Left kidney (tissue), 2 donors: Measurements from ENCODE around the gene RIN3. TPM values are rescaled to one million over a fixed set of nuclear protein-coding genes. Genes with fewer than 3 reads are reported as not detected.
"Not testable (repeated sequence)": the region's sequence is repeated elsewhere in the genome, so short reads cannot be mapped to it uniquely, and the experiment has no call there.

Experiments
- DNase-seq: peaks from one replicate; pipeline ENCODE4 v3.0.0-alpha.2; 2013
- polyA plus RNA-seq: library from polyadenylated mRNA; unstranded; fragments of 120-200 nt; gene quantifications from one replicate; pipeline ENCODE4 v1.2.1, GENCODE V29; 2013; ENCODE audit not compliant: insufficient read length

Gene RIN3
- polyA plus RNA-seq, 1 donor = 4.7 TPM

DNA sequence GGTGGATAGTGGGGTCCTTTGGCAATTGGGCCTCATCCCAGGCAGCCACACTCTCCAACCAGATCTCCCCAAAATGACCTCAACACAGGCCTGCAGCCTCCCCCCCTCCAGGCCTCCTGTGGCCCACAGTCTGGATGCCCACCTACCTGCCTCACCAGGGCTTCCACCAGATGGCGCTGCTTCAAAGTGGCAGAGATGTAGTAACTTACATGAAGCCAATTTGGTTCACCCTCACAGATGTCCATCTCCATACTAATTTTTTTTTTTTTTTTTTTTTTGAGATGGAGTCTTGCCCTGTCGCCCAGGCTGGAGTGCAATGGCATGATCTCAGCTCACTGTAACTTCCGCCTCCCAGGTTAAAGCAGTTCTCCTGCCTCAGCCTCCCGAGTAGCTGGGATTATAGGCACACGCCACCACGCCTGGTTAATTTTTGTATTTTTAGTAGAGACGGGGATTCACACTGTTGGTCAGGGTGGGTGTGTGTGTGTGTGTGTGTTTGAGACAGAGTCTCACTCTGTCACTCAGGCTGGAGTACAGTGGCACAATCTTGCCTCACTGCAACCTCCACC, 201.2 kb downstream of the RIN3 start:
- not testable (repeated sequence) for DNase-seq

DNA sequence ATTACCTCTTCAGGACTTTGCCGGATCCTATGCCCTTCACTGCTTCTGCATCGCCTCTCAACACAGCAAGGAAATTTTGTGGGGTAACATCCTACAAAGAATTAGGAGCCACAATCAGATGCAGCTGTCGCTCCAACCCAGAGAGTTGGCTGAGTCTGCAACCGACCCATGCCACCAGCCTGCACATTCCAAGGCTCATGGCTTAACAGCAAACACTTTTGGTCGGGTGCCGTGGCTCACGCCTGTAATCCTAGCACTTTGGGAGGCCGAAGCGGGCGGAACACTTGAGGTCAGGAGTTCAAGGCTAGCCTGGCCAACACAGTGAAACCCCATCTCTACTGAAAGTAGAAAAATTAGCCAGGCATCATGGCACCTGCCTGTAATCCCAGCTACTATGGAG, 202.6 kb downstream of the RIN3 start:
- no peak for DNase-seq

DNA sequence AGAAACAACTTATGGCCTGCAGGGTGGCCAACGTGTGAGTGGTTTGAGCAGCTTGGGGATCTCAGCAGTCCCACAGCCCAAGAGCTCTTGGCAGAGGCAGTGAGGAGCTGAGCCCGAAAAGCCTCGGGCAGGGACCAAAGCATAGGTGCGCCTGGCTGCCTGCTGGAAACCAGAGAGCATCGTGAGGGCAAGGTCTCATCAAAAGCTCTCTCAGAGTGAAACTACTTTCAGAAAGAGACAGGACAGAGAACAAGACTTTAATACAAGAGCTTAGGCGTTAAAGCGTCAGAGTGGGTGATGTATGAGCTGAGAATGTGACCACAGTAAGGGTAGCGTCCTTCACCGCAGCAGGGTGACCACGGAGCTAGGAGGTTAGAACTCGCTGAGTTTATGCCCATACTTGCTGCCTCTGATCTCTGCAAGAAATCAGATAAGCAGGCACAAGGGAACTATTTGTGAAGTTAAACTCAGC, 204.0 kb downstream of the RIN3 start:
- no peak for DNase-seq

DNA sequence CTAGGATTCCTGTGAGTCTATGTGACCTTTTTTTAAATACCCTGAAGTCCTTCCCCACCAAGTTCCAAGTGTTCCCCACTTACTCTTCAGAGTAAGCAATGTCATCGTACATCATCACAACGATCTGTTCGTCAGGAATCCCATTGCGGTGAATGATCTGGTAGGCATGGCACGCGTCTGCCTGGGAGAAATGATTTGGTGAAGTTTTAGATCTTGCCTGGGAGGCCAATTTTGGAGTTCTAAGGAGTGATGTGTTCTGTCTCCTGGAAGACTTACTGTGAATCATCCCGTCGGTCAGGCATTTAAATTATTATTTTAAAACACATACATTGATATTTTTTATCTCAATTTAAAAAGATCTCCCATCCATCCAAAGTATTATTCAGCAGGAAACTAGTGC, 205.1 kb downstream of the RIN3 start:
- no peak for DNase-seq

DNA sequence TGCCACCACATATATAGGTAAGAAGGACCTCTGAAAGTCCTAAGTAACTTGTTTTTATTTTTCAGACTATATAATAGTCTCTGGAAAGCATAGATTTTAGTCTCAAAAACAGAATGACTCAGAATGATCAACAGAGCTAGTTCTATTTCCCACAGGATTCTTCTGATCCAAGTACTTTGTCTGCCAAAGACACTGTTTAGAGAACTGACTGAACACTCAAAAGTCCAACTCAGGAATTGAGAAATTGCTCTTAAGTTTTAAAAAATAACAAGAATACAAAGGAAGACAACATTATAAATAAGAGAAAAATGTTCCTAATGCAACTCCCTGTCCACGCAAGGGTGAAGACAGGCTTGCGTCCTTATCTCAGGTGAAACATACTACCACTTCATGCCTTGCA, 205.8 kb downstream of the RIN3 start:
- DNase-seq = no peak

DNA sequence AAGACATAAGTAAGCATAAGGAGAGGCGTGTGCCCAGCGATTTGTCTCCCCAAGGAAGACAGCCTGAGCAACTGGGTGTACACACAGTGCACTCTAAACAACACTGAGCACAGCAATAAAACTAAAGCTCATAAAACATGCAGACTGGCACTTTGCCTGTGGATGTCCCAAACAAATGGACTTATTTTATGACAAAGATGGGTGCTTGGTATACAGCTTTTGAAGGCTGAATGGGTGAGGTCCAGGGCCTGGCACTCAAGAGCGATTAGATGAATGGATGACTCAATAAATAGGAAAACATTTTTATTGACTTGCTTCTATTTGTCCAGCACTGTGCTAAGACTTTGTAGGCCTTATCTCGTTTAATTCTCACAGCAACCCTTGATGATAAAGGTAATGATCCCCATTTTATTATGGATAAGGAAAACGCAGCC, 206.3 kb downstream of the RIN3 start:
- DNase-seq = no peak

DNA sequence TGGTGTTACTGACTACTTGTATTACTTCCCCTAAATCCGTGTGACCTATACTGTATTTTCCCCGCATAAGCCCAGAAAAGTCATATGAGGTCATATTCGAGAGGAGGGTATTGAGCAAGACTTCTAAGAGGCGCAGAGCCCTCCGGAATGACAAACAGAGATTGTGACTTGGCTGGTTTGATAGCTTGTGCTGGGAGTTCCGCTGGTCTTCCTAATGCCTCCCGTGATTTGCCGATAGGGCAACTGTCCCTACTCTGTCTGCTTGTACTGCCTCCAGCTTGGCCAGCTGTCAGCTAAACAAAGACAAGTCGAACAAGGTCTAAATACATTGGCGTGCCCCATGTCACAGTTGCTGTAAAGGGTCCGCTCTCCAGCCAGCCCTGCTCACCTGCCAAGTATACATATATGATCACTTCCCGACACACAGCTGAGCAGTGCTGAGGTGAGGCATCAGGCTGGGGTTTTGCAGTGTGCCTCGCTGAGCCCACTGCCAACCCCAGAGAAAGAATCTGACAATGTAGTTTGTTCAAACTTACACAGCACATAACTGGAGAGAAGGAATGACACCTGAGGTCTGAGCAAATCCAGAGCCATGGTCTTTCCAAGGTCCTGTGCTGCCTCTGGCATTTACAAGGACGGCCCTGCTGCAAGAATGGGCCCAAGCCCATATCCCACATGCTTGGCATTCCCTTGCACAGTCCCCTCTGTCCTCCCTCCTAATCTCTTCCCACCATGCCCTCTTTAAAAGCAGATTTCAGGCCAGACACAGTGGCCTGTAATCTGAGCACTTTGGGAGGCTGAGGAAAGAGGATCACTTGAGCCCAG, 211.1 kb downstream of the RIN3 start:
- DNase-seq = no peak

DNA sequence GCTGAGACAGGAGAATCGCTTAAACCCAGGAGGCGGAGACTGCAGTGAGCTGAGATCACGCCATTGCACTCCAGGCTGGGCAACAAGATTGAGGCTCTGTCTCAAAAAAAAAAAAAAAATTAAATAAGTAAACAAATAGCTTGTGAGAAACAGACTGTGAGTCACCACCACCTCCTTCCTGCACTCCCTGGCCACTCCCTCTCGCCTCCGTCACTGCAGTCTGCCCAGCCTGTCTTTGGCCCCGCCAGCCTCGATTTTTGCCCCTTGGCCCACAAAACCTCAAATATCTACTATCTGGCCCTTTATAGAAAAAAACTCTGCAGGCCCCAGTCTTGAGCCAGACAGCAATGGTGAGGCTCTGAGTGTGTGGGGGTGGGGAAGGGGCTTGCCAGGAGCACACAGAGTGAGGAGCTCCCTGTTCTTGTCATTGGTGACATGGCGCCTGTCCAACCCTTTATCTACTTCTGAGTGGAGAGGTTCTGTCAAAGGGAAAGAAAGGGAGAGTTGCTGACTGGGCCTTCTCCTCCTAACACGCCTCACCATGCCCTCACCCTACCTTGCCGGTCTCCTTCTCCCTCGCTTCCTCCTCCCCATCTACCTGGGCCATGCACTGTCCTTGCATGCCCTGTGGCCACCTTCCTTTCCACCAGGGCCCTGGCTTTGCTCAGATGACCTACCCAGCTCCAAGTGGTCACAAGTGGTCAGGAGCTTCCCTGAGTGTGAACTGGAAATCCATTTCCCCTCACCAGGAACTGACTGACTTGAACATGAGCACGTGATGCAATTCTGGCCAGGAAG, 212.8 kb downstream of the RIN3 start:
- no peak for DNase-seq

DNA sequence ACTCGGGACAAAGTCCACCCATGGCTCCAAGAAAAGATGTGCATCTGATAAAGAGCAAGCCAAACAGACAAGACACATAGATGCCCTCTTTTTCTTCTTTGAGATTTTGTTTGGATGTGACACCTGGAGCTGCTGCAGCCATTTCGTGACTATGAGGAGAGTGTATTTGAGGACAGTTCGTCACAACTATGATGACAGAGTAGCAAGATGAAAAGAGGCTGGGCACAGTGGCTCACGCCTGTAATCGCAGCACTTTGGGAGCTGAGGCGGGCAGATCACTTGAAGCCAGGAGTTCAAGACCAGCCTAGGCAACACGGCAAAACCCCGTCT, 213.3 kb downstream of the RIN3 start:
- no peak for DNase-seq

DNA sequence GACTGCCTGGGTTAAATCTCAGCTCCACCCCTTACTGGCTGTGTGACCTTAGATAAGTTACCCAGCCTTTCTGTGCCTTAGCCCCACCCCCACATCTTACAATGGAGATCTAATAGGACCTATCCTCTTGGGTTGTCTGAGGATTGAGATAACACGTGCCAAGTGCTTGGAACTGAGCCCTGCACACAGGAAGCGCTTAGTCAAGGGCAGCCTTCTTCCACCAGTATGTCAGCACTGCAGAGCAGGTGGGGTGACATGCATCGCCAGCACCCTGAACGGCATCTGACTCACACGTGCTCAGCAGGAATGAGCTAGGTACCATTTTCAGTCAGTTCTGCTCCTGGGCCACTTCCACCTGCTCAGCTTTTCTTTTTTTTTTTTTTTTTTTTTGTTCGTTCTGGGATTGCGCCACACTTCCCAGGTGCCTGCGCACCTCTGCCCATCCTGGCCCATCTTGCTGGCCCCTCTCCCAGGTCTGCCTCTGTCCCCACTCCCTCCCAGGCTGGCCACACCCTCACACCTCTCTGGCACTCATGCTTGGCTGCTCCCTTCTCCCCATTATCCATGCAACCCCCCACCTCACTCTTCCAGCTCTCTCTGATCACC, 215.3 kb downstream of the RIN3 start:
- DNase-seq = no peak

DNA sequence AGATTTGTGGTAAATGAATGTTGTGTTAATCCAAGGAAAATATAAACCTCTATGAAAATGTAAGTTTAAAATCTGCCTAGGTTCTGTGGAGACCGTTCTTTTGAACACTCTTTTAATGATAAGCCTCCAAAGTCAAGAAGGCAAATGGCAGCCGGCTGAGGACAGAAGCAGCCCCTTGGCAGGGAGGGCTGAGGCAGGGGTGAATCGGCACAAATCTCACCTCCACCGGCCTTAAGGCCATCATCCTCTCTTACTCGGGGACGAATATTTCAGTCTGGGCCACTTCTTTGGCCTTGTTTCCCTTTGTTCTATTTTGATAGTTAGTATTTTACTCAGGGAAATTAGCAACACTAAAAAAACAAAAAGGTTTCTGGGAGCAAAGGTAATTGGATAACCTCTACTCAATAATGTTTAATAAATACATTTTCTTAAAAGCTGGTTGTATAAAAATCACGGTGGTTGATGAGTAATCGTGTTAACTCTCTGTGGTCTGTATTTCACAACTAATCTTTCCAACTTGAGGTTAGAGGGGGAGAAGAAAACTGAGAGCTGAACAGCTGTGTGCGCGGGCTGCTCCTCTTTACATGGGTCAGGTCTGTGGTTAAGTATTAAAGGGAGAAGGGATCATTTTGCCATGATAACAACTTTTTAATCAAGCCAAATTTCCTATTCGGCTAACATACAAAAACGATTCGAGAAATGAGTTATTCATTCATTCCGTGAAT, 216.2 kb downstream of the RIN3 start:
- no peak for DNase-seq

DNA sequence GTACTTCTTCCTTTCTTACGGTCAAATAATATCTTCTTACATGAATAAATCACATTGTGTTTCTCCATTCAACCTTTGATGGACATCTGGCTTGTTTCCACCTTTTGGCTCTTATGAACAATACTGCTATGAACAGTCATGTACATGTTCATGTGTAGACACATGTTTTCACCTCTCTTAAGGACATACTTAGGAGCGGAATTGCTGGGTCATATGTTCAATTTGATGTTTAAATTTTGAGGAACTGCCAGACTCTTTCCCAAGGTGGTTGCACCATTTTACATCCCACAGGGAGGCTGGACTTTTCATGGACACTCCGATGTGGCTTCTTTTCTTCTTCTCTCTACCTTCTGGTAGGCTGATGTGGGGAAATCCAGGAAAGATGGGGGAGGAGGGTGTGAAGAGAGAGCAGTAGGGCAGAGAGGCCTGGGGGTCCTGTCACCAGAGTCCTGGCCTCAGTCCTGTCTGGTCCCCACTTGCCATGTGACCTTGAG, 218.1 kb downstream of the RIN3 start:
- DNase-seq = no peak

DNA sequence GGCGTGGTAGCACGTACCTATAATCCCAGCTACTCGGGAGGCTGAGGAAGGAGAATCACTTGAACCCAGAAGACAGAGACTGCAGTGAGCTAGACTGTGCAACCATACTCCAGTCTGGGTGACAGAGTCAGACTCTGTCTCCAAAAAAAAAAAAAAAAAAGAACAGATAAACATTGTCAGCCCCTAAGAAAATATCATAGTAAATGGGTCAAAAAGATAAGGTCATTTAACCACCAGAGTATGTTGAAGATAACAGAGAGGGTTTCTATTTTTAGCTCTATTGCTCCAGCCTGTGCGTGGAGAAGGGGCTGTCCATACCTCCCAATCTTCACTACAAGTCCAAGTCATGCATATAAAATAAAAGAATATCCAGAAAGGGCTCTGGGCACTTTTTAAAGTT, 219.4 kb downstream of the RIN3 start:
- no peak for DNase-seq

DNA sequence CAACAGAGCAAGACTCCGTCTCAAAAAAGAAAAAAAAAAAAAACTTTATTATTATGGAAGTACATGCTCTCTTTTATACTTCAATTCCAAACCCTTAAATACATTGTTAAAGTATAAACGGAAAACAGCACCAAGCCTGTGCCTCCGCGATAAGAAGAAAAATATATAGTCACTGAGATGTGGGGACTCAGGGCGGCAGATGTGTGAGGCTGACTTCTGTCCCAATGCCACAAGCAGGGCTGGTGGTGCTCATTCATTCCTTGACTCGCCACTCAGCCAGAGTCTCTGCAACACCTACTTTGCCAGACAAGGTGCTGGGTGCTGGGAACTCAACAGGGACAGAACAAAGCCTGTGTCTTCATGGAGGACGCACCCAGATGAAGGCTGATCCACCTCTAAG, 221.0 kb downstream of the RIN3 start:
- DNase-seq = no peak

DNA sequence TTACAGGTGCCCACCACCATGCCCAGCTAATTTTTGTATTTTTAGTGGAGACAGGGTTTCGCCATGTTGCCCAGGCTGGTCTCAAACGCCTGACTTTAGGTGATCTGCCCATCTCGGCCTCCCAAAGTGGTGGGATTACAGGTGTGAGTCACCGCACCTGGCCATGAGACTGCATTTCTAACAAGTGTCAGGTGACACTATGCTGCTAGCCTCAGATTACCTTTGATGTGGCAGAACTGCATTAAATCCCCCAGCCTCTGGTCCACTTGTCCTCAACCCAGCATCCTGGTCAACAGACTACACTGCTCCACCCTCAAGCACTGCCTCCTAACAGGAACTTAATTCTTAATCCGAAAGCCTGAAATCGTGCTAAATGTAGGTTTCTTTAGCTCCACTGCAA, 221.8 kb downstream of the RIN3 start:
- DNase-seq = no peak

DNA sequence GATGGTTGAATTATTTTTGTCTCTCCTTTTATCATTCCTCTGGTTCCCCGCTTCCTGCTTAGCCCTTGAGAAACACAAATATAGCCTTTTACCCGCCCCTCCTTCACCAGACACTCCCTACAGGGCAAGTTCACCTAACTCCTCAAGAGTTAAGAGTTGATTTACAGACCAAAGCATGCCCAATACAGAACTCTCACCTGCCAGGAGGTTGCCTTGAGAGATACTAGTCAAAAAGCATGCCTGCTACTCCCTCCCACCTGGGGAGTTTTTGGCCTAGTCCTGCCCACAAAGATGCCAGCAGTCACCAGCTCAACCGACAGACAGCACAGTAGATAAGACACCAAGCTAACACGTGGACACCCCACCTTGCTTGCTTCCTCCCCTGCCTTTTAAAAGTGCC, 223.6 kb downstream of the RIN3 start:
- DNase-seq = no peak

DNA sequence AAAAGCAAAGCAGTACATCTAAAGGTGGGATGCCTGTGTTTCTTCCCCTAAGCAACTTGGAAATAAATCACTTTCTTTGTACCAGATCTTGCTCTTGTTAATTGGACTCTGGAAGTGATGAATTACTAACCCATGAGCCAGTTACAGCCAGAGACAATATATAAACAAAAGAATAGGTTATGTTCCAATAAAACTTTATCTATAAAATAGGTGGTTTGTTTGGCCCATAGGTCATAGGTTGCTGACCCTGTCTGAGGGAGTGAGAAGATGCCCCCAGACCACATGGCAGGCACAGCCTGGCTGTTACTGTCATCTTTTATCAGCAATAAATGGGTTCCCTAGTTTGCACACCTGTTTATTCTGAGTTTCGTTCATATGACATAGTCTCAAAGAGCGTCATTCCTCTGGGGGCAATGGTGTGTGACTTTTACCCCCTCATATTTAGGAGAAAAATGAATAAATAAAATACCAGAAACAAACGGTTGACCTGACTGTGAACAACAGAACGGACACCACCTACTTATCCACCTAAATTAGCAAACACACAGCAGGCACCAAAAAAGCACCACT, 224.1 kb downstream of the RIN3 start:
- no peak for DNase-seq
